Smooth muscle cell (in vitro differentiated cells): ENCODE data around the gene CAMK1D. TPM values are rescaled to one million over a fixed set of nuclear protein-coding genes. Genes with fewer than 3 reads are reported as not detected.

Experiments used
- DNase-seq: peaks from one replicate; lab custom pipeline; 2025; ENCODE audit not compliant: unreplicated experiment; lab: John Stamatoyannopoulos, UW
- H2AFZ ChIP-seq: fragments of 200-600 bp; sonication (generic); 2 replicates; pipeline ENCODE4 v1.6.0; 2016; ENCODE audit warnings: antibody characterized with exemption, low read depth, mild to moderate bottlenecking
- H3F3A ChIP-seq: fragments of 200-600 bp; sonication (generic); 2 replicates; pipeline ENCODE4 v1.6.0; 2017; ENCODE audit warnings: antibody characterized with exemption, low read depth
- H3K27ac ChIP-seq: fragments of 200-600 bp; sonication (generic); 2 replicates; pipeline ENCODE4 v1.5.1; 2016; ENCODE audit warnings: low read depth, mild to moderate bottlenecking
- H3K27me3 ChIP-seq: fragments of 200-600 bp; sonication (generic); 2 replicates; pipeline ENCODE4 v1.6.1; 2016; ENCODE audit warnings: low read depth, mild to moderate bottlenecking
- H3K36me3 ChIP-seq: fragments of 200-600 bp; sonication (generic); 2 replicates; pipeline ENCODE4 v1.5.1; 2016; ENCODE audit warnings: low read depth
- H3K4me1 ChIP-seq: fragments of 200-600 bp; sonication (generic); 2 replicates; pipeline ENCODE4 v1.5.1; 2016; ENCODE audit warnings: low read depth
- H3K4me2 ChIP-seq: fragments of 200-600 bp; sonication (generic); 2 replicates; pipeline ENCODE4 v1.6.0; 2016; ENCODE audit warnings: mild to moderate bottlenecking
- H3K4me3 ChIP-seq: fragments of 200-600 bp; sonication (generic); 2 replicates; pipeline ENCODE4 v1.5.1; 2016; ENCODE audit warnings: mild to moderate bottlenecking
- H3K79me2 ChIP-seq: fragments of 200-600 bp; sonication (generic); 2 replicates; pipeline ENCODE4 v1.6.0; 2016; ENCODE audit warnings: low read depth, mild to moderate bottlenecking
- H3K9ac ChIP-seq: fragments of 200-600 bp; sonication (generic); 2 replicates; pipeline ENCODE4 v1.6.0; 2016; ENCODE audit warnings: low read depth
- H3K9me3 ChIP-seq: fragments of 200-600 bp; sonication (generic); replicated peaks from 2 replicates; pipeline ENCODE4 v1.5.1; 2016; ENCODE audit warnings: low read depth
- H4K20me1 ChIP-seq: fragments of 200-600 bp; sonication (generic); 2 replicates; pipeline ENCODE4 v1.6.0; 2016; ENCODE audit warnings: low read depth
- WGBS: methylation state at CpG from one replicate; pipeline ENCODE4 v1.1.7; 2016; ENCODE audit warnings: low lambda C conversion rate; 5-methylcytosine and 5-hydroxymethylcytosine counted together
- polyA plus RNA-seq: library from polyadenylated mRNA; unstranded; fragments of >200 nt; fragmentation: Nextera tagmentation; extraction: Ambion mirVana; gene quantifications from 2 replicates; pipeline ENCODE4 v1.2.1, GENCODE V29; 2016
- total RNA-seq: library from RNA; depleted of rRNA; stranded (reverse); fragments of >200 nt; gene quantifications from 2 replicates; pipeline ENCODE4 v1.2.3, GENCODE V29; 2014
- TF ChIP-seq, protein P1 (sequence below): fragments of 200-600 bp; sonication (generic); IDR thresholded peaks from 2 replicates; pipeline ENCODE4 v1.5.1; 2017; ENCODE audit warnings: borderline replicate concordance, mild to moderate bottlenecking, antibody characterized with exemption; ENCODE audit not compliant: insufficient read depth, poor library complexity, severe bottlenecking

Gene CAMK1D
- total and polyA plus RNA-seq, 2 experiments from 2014 or later, result 1.6 to 2.3 TPM

DNA sequence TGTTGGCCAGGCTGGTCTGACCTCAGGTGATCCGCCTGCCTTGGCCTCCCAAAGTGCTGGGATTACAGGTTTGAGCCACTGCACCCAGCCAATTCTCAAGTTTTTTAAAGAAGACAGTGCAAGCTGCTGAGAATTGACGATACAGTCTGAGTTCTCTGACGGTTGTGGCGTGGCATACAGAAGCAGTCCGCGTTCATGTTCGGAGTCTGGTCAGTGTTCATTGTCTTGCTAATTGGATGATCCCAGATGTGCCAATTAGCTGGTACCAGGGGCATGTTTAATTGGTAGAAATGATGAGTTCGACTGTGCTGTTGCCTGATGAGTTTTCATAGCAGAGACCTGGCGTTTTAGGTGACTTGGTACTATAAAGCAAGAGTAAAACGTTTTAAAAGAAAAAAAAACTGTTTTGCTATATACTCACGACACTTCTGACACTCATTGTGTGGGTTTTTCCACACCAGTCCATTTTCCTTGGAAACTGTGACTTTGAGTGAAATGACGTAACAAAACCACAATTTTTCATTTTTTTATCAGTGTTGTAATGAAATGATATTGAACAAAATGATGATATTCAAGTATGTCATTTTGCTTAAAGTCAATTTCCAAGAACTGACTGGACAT, 32.3 kb downstream of the CAMK1D start:
- Histone ChIP-seq H4K20me1 (no peaks in the 10 kb centered on the region), H3K4me3 (no peak overlapping the region), H3K36me3 (no peaks in the 10 kb centered on the region), H3K4me1 (peaks cover 11% of the 10 kb centered on the region), H3K9me3 (no peaks in the 10 kb centered on the region), H3K27ac (no peak overlapping the region), H3K27me3 (no peaks in the 10 kb centered on the region), H2AFZ (no peak overlapping the region), H3K9ac (no peak overlapping the region), H3F3A (no peaks in the 10 kb centered on the region), H3K4me2 (no peak overlapping the region), H3K79me2 (no peaks in the 10 kb centered on the region)
- 87% methylated on average over 12 of the region's 12 CpGs for WGBS
- TF ChIP-seq, protein P1, sequence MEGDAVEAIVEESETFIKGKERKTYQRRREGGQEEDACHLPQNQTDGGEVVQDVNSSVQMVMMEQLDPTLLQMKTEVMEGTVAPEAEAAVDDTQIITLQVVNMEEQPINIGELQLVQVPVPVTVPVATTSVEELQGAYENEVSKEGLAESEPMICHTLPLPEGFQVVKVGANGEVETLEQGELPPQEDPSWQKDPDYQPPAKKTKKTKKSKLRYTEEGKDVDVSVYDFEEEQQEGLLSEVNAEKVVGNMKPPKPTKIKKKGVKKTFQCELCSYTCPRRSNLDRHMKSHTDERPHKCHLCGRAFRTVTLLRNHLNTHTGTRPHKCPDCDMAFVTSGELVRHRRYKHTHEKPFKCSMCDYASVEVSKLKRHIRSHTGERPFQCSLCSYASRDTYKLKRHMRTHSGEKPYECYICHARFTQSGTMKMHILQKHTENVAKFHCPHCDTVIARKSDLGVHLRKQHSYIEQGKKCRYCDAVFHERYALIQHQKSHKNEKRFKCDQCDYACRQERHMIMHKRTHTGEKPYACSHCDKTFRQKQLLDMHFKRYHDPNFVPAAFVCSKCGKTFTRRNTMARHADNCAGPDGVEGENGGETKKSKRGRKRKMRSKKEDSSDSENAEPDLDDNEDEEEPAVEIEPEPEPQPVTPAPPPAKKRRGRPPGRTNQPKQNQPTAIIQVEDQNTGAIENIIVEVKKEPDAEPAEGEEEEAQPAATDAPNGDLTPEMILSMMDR, result no peak
- no peak for DNase-seq

DNA sequence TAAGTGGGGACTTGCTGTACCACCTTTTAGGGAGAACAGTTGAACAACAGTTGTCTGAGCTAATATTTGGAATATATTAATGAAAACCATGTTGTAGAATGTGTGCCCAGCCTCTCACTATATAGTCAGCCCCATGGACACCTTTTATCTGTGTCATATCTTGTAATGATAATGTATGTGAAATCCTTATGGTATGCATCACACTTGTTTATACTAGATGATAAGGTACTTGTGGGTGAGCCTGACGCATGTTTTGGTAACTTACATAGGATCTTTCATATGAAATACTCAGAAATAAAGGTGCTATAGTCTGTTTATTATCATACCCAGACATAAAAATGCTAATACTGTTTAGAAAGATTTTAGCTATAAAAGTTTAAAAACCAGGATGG, 32.8 kb downstream of the CAMK1D start:
- Histone ChIP-seq H4K20me1 (no peaks in the 10 kb centered on the region), H3K4me1 (peaks cover 11% of the 10 kb centered on the region), H2AFZ (no peak overlapping the region), H3K9me3 (no peaks in the 10 kb centered on the region), H3K79me2 (no peaks in the 10 kb centered on the region), H3K4me3 (no peak overlapping the region), H3K36me3 (no peaks in the 10 kb centered on the region), H3K9ac (no peak overlapping the region), H3K4me2 (no peak overlapping the region), H3K27ac (no peak overlapping the region), H3F3A (no peaks in the 10 kb centered on the region), H3K27me3 (no peaks in the 10 kb centered on the region)
- TF ChIP-seq, protein P1, result no peak
- 79% methylated on average over 1 of the region's 1 CpG for WGBS
- no peak for DNase-seq

DNA sequence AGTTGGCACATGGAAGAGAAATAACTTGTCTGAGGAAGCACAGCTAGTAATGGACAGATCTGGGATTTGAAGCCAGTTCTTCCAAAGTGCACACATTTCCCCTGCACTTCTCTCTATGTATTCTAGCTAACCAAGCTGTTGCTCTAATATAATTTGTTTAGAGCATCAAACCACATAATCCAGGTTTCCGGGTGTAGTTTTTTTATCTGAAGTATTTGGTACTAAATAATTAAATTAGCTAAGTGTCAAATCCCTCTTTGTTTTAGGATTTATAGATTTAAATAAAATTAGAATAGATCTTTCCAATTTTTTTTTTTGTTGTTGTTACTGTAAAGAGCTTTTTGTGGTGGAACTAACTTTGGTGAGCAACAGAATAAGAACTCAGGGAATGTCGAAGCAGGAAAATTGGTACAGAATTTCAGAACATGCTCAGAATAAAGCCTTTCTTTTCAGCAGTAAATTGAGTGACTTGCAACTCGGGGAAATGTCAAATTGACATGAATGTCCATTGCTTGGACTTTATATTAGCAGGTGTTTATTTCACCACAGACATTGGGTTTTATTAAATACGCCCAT, 33.7 kb downstream of the CAMK1D start:
- no peaks in the 10 kb centered on the region for H3F3A ChIP-seq
- H3K79me2 ChIP-seq, result no peaks in the 10 kb centered on the region
- WGBS, result 81% methylated on average over 4 of the region's 4 CpGs
- H3K4me2 ChIP-seq, result peak overlapping the region; percentile 39
- no peak overlapping the region for H3K27ac ChIP-seq
- H3K4me1 ChIP-seq, result peaks cover 11% of the 10 kb centered on the region
- H3K27me3 ChIP-seq, result peaks cover 6% of the 10 kb centered on the region
- no peaks in the 10 kb centered on the region for H4K20me1 ChIP-seq
- H2AFZ ChIP-seq, result no peak overlapping the region
- DNase-seq, result no peak
- no peak overlapping the region for H3K9ac ChIP-seq
- H3K36me3 ChIP-seq, result no peaks in the 10 kb centered on the region
- TF ChIP-seq, protein P1, result no peak
- no peak overlapping the region for H3K4me3 ChIP-seq
- H3K9me3 ChIP-seq, result no peaks in the 10 kb centered on the region

- no peak overlapping the region for H3K4me2 ChIP-seq
- TF ChIP-seq, protein P1, result no peak
- no peak overlapping the region for H3K4me3 ChIP-seq
- H3K9me3 ChIP-seq, result no peaks in the 10 kb centered on the region
- peaks cover 15% of the 10 kb centered on the region for H3K27me3 ChIP-seq
- peaks cover 11% of the 10 kb centered on the region for H3K4me1 ChIP-seq
- no peaks in the 10 kb centered on the region for H3F3A ChIP-seq
- no peak for DNase-seq
- H3K36me3 ChIP-seq, result no peaks in the 10 kb centered on the region
- no peaks in the 10 kb centered on the region for H4K20me1 ChIP-seq
- H2AFZ ChIP-seq, result no peak overlapping the region
- 100% methylated on average over 2 of the region's 2 CpGs for WGBS
- no peak overlapping the region for H3K27ac ChIP-seq
- H3K9ac ChIP-seq, result no peak overlapping the region
- H3K79me2 ChIP-seq, result no peaks in the 10 kb centered on the region
Observed at GRCh38 chr10:12384906-12385305, 35.6 kb downstream of the CAMK1D start.
